ENCODE measurements around the gene SBNO2. TPM values are rescaled to one million over a fixed set of nuclear protein-coding genes. Genes with fewer than 3 reads are reported as not detected.

Gene SBNO2
- total RNA-seq, 1 experiment from 2014 or later, result 22.7 TPM

DNA sequence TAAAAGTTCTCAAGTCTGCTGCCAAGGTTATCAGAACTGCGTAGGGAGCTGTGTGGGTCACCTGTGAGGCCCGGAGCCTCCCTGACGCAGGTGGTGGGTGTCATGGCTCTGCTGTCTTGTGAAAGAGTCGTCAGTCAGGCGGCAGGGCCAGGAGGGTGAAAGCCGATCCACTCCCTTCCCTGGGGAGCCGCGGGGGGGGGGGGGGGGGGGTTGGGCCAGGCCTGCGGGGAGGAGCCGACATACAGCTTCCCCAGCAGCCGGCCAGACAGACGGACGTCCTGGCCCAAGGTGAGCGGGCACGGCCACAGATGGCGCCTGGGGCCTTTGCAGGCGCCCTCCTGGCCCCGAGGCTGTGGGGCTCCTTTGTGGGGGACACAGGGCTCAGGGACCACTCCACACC lies 12.4 kb downstream of the SBNO2 start:
- H3K27me3 ChIP-seq, result no peaks in the 10 kb centered on the region
- no peaks in the 10 kb centered on the region for H3K9me3 ChIP-seq
- peaks cover 2% of the 10 kb centered on the region for H3K36me3 ChIP-seq
- DNase-seq, result no peak
- no peak overlapping the region for H3K4me3 ChIP-seq

DNA sequence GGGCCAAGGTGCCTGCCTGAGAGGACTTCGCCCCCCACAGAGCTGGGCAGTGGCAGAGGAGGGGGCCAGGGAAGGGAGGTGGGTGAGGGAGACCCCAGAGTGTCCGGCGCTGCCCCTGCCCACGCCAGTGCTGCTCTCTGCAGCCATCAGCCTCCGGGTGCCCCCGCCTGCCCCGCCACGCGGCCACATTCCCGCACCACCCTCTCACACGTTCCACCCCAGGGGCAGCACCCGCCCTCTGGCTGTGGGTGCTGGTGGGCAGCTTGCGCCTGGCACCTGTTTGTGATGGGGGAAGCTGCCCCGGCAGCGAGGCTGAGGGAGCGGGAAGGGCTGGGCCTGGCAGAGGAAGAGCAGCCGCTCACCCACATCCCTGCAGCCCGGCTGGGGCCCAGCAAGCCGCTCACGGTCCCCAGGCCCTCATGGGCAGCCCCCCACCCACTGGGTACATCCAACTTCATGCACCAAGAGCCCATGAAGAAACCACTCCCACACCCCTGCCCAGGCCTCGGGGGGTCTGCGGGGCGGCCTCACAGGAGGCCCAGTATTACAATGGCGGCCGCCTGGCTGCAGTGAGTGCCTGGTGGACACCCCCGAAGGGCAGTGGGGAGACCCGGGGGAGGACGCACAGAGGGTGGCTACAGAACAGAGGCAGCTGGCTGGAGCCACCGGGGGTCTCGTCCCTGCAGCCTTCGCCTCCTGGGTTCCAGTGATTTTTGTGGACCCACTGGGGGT lies 14.0 kb downstream of the SBNO2 start:
- no peak for DNase-seq
- Histone ChIP-seq H3K9me3 (no peaks in the 10 kb centered on the region), H3K36me3 (no peaks in the 10 kb centered on the region; the same call in 1 of the 2 replicates), H3K4me3 (no peak overlapping the region), H3K27me3 (no peaks in the 10 kb centered on the region)

DNA sequence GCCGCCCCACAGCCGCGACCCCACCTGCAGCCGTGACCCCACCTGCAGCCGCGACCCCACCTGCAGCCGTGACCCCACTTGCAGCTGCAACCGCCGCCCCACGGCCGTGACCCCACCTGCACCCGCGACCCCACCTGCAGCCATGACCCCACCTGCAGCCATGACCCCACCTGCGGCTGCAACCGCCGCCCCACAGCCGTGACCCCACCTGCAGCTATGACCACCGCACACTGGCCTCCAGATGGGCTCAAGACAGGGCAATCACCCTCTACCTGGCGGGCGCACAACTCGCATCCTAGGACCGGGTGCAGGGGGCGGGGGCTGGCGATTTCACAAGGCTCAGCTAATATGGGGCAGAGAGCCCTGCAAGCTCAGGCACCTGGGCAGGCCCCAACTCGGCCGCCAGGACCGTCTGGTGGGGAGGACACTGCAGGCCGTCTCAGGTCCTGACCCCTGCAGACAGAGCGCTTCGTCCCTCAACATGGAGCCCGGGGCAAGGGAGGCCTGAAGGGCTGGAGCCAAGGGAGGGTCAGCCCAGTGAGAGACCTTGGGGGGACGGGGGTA lies 15.1 kb downstream of the SBNO2 start:
- no peak for DNase-seq
- Histone ChIP-seq H3K9me3 (no peaks in the 10 kb centered on the region), H3K27me3 (no peaks in the 10 kb centered on the region), H3K4me3 (no peak overlapping the region), H3K36me3 (peaks cover 6% of the 10 kb centered on the region)

DNA sequence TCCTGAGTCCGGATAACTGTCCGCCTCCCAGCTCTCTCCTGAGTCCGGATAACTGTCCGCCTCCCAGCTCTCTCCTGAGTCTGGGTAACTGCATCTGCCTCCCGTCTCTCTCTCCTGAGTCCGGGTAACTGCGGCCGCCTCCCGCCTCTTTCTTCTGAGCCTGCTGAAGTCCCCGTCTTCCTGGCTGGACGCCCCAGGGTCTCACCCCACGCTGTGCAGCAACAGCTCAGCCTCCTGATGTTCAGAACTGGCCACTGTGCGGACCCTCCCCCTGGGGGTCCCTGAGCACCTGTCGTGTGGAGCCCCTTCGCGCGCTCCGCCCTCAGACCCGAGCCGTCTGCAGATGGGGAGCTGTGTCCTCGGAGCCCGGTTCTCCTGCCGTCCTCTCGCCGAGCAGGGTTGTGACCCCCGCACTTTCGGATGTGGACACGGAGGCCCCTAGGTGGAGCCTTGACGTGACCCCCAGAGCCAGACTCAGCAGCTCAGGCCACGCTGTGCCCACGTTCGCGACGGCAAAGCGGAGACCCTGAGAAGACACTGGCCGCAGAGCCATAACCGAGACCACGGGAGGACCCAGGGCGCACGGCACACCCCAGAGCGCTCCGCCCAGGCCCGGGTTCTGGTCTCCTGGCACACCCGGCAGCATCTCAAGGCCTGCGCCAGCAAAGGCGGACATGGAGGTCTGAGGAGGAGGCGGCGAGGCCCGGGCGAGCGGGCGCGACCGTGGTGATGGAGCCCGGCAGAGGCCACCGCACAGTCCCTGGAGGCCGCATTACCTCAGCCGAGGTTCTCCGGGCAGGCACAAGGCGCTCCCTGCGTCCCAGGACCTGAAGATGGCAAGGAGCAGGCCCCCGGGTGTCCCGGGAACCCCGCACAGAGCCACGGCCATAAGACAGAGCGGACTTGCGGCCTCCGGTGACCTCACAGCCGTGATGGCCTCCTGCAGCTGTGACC lies 15.9 kb downstream of the SBNO2 start:
- Histone ChIP-seq H3K27me3 (no peaks in the 10 kb centered on the region), H3K36me3 (peaks cover 13% of the 10 kb centered on the region), H3K4me3 (no peak overlapping the region), H3K9me3 (no peaks in the 10 kb centered on the region)
- no peak for DNase-seq

DNA sequence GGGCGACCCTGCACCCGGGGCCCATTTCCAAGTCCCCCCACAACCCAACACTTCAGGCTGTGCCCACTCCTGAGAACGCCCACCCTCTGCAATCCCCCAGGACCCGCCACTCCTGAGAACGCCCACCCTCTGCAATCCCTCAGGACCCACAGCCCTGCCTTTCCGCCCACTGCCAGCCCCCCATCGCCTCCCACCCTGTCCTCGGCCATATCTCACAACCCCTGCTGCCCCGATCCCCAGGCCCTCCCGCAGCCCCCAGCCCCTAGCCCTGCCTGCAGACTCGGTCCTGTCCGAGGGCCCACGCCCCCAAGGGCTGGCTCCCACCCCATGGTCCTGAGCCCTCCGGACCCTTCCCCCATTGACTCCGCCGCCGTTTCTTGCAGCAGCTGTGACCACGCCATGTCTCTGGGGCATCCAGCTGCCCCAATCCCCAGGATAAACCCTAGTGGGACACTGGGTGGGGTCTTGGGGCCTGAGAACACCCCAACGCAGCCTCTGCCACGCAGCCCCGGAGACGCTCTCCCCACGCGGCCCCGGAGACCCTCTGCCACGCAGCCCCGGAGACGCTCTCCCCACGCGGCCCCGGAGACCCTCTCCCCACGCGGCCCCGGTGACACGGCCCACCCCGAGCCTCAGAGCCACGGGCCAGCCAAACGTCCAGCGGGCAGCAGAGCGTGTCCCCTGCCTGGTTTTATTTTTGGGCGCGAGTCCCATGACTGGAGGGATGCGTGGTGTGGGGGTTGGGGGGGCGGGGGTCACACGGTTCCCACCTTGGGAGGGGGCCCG lies 17.0 kb downstream of the SBNO2 start:
- no peaks in the 10 kb centered on the region for H3K27me3 ChIP-seq
- no peak for DNase-seq
- H3K36me3 ChIP-seq, result peaks cover 18% of the 10 kb centered on the region
- H3K9me3 ChIP-seq, result no peaks in the 10 kb centered on the region
- H3K4me3 ChIP-seq, result no peak overlapping the region

DNA sequence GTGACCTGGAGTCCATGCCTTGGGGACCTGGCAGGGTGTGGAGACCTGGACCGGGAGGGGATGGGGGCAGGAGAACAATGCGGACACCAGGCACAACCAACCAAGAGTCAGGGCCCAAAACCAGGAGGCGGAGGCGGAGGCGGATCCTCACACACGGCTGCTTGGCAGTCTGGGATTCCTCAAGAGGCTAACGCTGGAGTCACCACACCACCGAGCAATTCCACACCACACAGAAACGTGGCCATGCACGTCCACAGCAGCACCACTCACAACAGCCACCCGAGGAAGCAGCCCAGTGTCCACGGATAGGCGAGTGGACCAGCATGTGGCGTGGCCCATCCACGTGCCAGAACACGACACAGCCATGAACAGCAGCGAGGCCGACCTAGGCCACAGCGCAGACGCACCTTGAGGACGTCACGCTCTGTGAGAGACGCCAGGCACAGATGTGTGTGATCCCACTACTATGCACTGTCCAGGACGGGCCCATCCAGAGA lies 17.7 kb downstream of the SBNO2 start:
- H3K36me3 ChIP-seq, result peaks cover 25% of the 10 kb centered on the region
- H3K4me3 ChIP-seq, result no peak overlapping the region
- H3K9me3 ChIP-seq, result no peaks in the 10 kb centered on the region
- no peak for DNase-seq
- H3K27me3 ChIP-seq, result no peaks in the 10 kb centered on the region

DNA sequence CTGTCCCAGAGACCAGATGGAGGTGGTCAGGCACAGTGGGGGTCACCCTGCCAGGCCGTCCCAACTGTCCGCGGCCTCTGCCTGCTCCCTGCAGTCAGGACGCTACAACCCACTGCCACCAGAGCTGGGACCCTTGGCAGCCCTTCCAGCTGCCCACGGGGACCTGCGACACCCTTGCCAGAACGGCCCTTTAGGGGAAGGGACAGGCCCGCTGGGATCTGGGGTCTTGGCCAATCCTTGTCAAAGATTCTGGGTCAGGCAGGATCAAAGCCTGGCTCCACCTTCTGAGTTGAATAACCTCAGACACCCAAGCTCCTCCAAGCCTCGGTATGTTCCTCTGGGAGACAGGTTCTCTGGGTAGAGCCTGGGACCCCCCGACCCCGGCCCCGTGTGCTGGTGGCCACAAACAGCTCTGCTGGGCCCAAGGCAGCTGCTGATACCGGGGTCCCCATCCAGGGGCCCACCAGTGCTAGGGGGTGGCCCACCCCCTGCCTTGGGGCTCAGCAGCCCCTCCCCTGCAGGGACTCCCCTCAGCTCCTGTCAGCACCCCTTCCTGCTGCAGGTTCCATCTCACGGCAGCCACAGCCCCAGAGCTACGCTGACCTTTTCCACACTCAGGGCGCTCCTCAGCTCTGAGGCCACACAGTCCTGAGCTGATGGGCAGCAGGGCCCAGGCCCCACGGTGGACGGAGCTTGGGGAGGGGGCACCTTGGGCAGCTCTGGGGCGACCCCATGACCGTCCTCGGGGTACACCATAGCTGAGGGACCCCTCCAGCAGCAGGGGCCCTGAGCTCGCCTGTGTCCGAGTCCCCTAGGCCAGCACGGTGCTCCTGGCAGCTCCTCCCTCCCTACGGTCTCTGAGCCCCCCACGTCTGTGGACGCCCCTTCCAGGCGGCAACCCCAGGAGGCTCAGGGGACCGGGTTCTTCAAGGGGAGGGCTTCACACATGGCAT lies 18.4 kb downstream of the SBNO2 start:
- no peak for DNase-seq
- no peak overlapping the region for H3K4me3 ChIP-seq
- no peaks in the 10 kb centered on the region for H3K9me3 ChIP-seq
- no peaks in the 10 kb centered on the region for H3K27me3 ChIP-seq
- peaks cover 26% of the 10 kb centered on the region for H3K36me3 ChIP-seq

DNA sequence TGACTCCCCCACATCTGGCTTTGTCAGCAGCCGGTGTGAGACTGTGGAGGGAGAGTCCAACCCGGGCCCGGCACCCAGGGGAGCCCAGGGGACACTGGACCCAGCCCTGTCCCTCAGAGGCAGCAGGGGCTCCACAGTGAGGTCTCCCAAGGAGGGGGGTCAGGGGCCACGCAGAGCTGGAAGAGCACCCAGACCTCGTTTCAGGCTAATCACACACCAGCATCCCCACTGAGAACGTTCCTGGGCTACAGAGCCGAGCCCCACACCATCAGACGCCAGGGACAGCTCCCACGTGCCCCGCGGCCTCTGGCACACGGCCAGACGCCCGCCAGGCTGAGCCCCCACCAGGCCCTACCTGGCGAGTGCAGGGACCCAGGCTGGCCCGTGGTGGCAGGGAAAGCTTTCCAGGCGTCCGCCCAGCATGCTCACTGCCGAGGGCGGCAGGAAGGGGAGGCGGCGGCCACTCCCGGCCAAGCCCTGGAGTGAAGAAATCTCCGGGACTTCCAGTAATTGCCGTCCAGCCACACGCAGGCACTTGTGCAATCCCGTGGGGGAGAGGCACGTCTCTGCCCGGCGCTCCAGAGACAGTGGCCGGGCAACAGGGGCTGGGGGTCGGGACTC lies 19.2 kb downstream of the SBNO2 start:
- peak; percentile 76 for DNase-seq
- no peaks in the 10 kb centered on the region for H3K9me3 ChIP-seq
- no peaks in the 10 kb centered on the region for H3K27me3 ChIP-seq
- H3K4me3 ChIP-seq, result no peak overlapping the region
- peaks cover 26% of the 10 kb centered on the region for H3K36me3 ChIP-seq

DNA sequence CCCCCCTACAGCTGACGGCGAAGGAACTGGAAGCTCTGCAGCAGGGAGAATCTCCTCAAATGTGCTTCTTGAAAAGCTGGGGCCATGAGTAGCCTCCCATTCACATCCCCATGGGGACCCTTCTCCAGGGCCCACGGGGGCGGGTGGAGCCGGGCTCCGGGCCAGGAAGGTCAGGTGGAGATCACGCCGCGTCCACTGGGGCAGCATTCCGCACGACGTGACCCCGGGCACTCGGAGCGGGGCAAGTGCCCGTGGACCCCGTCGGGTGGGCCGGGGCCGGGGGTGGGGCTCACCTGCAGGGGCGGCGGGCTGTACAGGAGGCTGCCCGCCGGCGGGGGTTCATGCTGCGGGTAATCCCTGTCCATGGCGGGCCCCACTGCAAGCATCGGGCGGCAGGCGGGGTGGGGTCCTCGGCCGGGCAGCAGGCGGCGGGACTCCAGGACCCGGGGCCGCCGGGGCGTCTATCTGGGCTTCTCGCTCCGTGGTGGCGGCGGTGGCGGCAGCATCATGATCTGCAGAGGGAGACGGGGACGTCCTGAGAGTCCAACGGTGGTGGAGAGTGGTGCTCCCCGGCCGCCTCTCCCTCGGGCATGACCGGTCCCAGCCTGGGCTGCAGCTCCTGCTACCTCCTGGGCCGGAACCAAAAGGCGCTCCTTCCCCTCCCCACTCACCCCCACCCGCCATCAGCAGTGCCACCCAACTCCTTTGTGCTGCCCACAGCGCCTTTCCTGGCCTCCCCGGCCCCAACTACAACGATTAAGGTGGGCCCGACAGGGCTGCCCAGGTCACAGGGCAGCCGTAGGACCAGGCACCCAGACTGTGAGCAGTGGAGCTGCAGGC lies 20.0 kb downstream of the SBNO2 start:
- no peak for DNase-seq
- H3K4me3 ChIP-seq, result no peak overlapping the region
- H3K27me3 ChIP-seq, result no peaks in the 10 kb centered on the region
- peaks cover 26% of the 10 kb centered on the region for H3K36me3 ChIP-seq
- H3K9me3 ChIP-seq, result no peaks in the 10 kb centered on the region

DNA sequence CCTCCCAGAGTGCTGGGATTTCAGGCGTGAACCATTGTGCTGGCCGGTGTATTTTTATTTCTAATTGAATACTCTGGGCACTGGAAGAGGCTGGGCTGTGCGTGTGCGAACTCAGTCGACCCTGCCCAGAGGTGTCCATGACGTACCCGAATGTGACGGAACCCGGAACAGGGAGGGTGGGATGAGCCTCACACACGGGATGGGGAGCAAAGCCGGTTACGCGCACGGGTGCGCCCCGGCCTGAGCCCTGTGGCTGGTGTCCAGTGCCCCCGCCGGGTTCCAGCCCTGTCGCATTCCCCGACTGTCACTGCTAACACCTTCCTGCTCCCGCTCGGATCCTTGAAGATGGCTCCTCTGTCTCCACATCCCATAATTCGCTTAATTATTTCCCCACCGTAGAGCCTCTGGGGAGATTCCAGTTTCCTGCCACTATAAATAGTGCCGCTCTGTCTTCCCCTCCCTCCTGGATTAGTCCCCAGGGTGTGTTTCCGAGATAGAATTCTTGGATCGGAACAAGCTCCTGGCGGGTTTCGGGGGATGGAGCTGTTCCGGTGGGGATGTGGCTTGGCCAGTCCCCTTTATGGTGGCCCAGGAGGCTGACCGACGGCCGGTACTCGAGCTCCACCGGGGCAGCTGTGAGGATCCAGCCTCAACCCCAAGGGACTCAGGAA lies 22.0 kb downstream of the SBNO2 start:
- peaks cover 26% of the 10 kb centered on the region for H3K36me3 ChIP-seq
- DNase-seq, result no peak
- H3K27me3 ChIP-seq, result no peaks in the 10 kb centered on the region
- H3K9me3 ChIP-seq, result no peaks in the 10 kb centered on the region
- no peak overlapping the region for H3K4me3 ChIP-seq

DNA sequence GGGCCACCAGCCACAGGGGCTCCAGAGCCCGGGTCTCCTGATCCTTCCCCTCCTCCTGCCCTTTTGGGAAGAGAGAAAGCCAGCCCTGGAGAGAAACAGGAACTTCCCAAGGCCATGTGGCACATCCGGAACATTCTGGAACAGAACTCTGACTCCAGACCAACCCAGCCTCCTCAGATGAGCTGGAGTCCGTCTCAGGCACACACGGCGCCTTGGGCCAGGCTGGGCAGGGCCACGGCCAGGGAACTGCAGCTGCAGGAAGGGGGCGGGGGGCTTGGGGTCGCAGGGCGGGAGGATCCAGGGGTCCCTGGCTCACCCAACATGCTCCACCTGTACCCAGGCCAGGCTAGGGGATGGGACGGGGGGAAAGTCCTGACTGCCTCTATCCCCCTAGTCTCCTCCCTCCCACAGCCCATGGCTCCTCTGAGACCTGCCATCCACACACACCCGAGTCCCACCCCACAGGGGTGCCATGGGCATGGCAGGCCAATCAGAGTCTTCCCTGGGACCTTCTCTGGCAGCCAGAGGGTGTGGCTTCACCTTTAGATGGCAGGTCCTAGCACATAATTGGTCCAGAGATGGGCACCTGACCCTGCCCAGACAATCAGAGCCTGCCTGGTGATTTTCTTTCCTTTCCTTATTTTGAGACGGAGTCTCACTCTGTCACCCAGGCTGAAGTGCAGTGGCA lies 22.9 kb downstream of the SBNO2 start:
- Histone ChIP-seq H3K4me3 (no peak overlapping the region), H3K27me3 (no peaks in the 10 kb centered on the region), H3K36me3 (peaks cover 28% of the 10 kb centered on the region), H3K9me3 (no peaks in the 10 kb centered on the region)
- DNase-seq, result no peak

DNA sequence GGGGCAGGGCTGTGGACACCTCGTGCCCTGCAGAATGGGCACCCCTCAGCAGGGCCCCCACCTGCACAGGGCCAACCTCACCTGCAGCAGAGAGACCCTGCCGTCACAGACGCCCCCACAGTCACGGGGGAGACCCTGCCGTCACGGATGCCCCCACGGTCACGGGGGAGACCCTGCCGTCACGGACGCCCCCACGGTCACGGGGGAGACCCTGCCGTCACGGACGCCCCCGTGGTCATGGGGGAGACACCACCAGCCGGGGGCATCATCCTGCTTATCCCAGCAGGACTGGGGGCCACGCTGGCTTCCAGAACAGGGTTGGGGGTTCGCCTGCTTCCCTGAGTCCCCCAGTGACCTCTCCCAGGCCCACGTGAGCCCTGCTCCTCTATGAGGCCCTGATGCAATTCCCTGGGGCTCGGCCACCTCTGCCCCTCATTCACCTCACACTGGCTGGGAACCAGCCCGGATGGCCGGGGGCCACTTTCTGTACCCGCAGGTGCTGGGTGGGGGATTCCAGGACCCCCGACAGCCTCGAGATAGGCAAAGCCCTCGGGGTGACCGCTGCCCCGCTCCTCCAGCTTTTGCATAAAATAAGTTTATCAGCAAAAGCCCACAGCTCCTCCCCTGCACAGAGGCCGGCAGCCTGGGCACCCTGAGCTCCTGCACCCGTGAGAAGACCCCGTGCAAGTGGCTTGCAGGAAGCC lies 23.6 kb downstream of the SBNO2 start:
- DNase-seq, result no peak
- no peaks in the 10 kb centered on the region for H3K9me3 ChIP-seq
- no peak overlapping the region for H3K4me3 ChIP-seq
- H3K27me3 ChIP-seq, result no peaks in the 10 kb centered on the region
- peaks cover 28% of the 10 kb centered on the region for H3K36me3 ChIP-seq

All from MG63 (cell line).